OCI-LY1 (cell line): ENCODE data around the gene TMEM175.

Experiments
- H2AFZ ChIP-seq: fragments of 200-600 bp; sonication (generic), shearing (Covaris generic); 2 replicates; pipeline ENCODE4 v1.6.0; 2014; ENCODE audit warnings: antibody characterized with exemption, mild to moderate bottlenecking, low read length
- H3F3A ChIP-seq: fragments of 200-600 bp; sonication (generic), shearing (Covaris generic); 2 replicates; pipeline ENCODE4 v1.6.0; 2014; ENCODE audit warnings: mild to moderate bottlenecking, antibody characterized with exemption, low read length, moderate library complexity; ENCODE audit not compliant: insufficient read depth
- H3K27ac ChIP-seq: fragments of 200-600 bp; sonication (generic); 2 replicates; pipeline ENCODE4 v1.5.1; 2014; ENCODE audit warnings: low read length, mixed run types, mild to moderate bottlenecking, low read depth; ENCODE audit not compliant: poor library complexity, severe bottlenecking
- H3K27me3 ChIP-seq: fragments of 200-600 bp; sonication (generic); 2 replicates; pipeline ENCODE4 v1.6.0; 2014; ENCODE audit warnings: antibody characterized with exemption, mild to moderate bottlenecking, low read length, moderate library complexity; ENCODE audit not compliant: insufficient read depth
- H3K36me3 ChIP-seq: fragments of 200-600 bp; sonication (generic); 2 replicates; pipeline ENCODE4 v1.6.1; 2014; ENCODE audit warnings: mild to moderate bottlenecking, antibody characterized with exemption, low read length, moderate library complexity, mixed read lengths; ENCODE audit not compliant: insufficient read depth
- H3K4me1 ChIP-seq: fragments of 200-600 bp; sonication (generic); 2 replicates; pipeline ENCODE4 v1.5.1; 2014; ENCODE audit warnings: mild to moderate bottlenecking, low read length, moderate library complexity; ENCODE audit not compliant: insufficient read depth, severe bottlenecking
- H3K4me2 ChIP-seq: fragments of 200-600 bp; sonication (generic), shearing (Covaris generic); 2 replicates; pipeline ENCODE4 v1.6.1; 2014; ENCODE audit warnings: low read length
- H3K4me3 ChIP-seq: fragments of 200-600 bp; sonication (generic); 2 replicates; pipeline ENCODE4 v1.5.1; 2014; ENCODE audit warnings: low read length, low read depth, mild to moderate bottlenecking, mixed read lengths; ENCODE audit not compliant: poor library complexity, severe bottlenecking
- H3K79me2 ChIP-seq: fragments of 200-600 bp; shearing (Covaris generic); 2 replicates; pipeline ENCODE4 v1.6.1; 2016; ENCODE audit warnings: mixed run types, low read length, mixed read lengths; ENCODE audit not compliant: insufficient read depth
- H3K9ac ChIP-seq: fragments of 200-600 bp; sonication (generic), shearing (Covaris generic); 2 replicates; pipeline ENCODE4 v1.6.1; 2014; ENCODE audit warnings: mild to moderate bottlenecking, low read length, mixed read lengths
- H3K9me2 ChIP-seq: fragments of 200-600 bp; sonication (generic), shearing (Covaris generic); 2 replicates; pipeline ENCODE4 v1.6.1; 2014; ENCODE audit warnings: low read depth, mild to moderate bottlenecking, low read length, mixed read lengths
- H3K9me3 ChIP-seq: fragments of 200-600 bp; shearing (Covaris generic); 2 replicates; pipeline ENCODE4 v1.6.1; 2014; ENCODE audit warnings: low read length, mixed read lengths
- H4K20me1 ChIP-seq: fragments of 200-600 bp; sonication (generic), shearing (Covaris generic); 2 replicates; pipeline ENCODE4 v1.6.0; 2016; ENCODE audit warnings: mild to moderate bottlenecking, low read length; ENCODE audit not compliant: insufficient read depth
- CTCF ChIP-seq: fragments of 200-600 bp; sonication (generic), shearing (Covaris generic); IDR thresholded peaks from 2 replicates; pipeline ENCODE4 v1.5.1; 2017; ENCODE audit warnings: mild to moderate bottlenecking, antibody characterized with exemption, low read length, moderate library complexity, mixed read lengths
- EZH2 ChIP-seq: fragments of 200-600 bp; sonication (generic), shearing (Covaris generic); IDR thresholded peaks from 2 replicates; pipeline ENCODE4 v1.8.0; 2017; ENCODE audit warnings: borderline replicate concordance, mixed run types, mild to moderate bottlenecking, antibody characterized with exemption, low read length, moderate library complexity, mixed read lengths

Gene TMEM175

GRCh38 chr4:970046-970745 is 37.9 kb downstream of the TMEM175 start:
- Histone ChIP-seq H3K4me2 (no peak overlapping the region), H3F3A (no peaks in the 10 kb centered on the region), H3K9me3 (no peaks in the 10 kb centered on the region), H3K4me1 (peaks cover 10% of the 10 kb centered on the region), H3K4me3 (no peak overlapping the region), H3K27me3 (no peaks in the 10 kb centered on the region), H4K20me1 (no peaks in the 10 kb centered on the region), H2AFZ (no peak overlapping the region), H3K79me2 (no peaks in the 10 kb centered on the region), H3K27ac (no peak overlapping the region), H3K9me2 (no peaks in the 10 kb centered on the region), H3K9ac (no peak overlapping the region), H3K36me3 (no peaks in the 10 kb centered on the region)
- TF ChIP-seq EZH2 (no peak), CTCF (no peak)

GRCh38 chr4:970854-971520 is 38.7 kb downstream of the TMEM175 start:
- no peaks in the 10 kb centered on the region for H3F3A ChIP-seq
- peaks cover 10% of the 10 kb centered on the region for H3K4me1 ChIP-seq
- H3K36me3 ChIP-seq, result no peaks in the 10 kb centered on the region
- H3K9me2 ChIP-seq, result no peaks in the 10 kb centered on the region
- no peak overlapping the region for H2AFZ ChIP-seq
- H3K9me3 ChIP-seq, result no peaks in the 10 kb centered on the region
- H3K4me3 ChIP-seq, result no peak overlapping the region
- no peaks in the 10 kb centered on the region for H3K79me2 ChIP-seq
- H3K27ac ChIP-seq, result no peak overlapping the region
- H4K20me1 ChIP-seq, result no peaks in the 10 kb centered on the region
- TF ChIP-seq CTCF (no peak), EZH2 (no peak)
- H3K27me3 ChIP-seq, result no peaks in the 10 kb centered on the region
- no peak overlapping the region for H3K4me2 ChIP-seq
- H3K9ac ChIP-seq, result no peak overlapping the region

GRCh38 chr4:971666-972500 is 39.6 kb downstream of the TMEM175 start:
- Histone ChIP-seq H3K4me3 (peak overlapping the region; percentile 73), H2AFZ (no peak overlapping the region), H3K36me3 (no peaks in the 10 kb centered on the region), H3K9ac (no peak overlapping the region; the same call in 1 of the 2 replicates), H3K27ac (no peak overlapping the region), H3K4me2 (peak overlapping the region; percentile 91; the same call in 1 of the 2 replicates), H3K9me2 (no peaks in the 10 kb centered on the region), H3K9me3 (no peaks in the 10 kb centered on the region), H3F3A (no peaks in the 10 kb centered on the region), H3K79me2 (no peaks in the 10 kb centered on the region), H3K4me1 (peaks cover 10% of the 10 kb centered on the region), H3K27me3 (no peaks in the 10 kb centered on the region), H4K20me1 (no peaks in the 10 kb centered on the region)
- TF ChIP-seq CTCF (no peak), EZH2 (no peak)
